HUES48 (cell line): ENCODE data around the gene TMEM240.

Source experiments
- H3K27ac ChIP-seq: one replicate; pipeline ENCODE4 v1.7.0; 2013; ENCODE audit warnings: low read depth, low read length, inconsistent platforms
- H3K27me3 ChIP-seq: 2 replicates; pipeline ENCODE4 v1.6.1; 2013; ENCODE audit warnings: mild to moderate bottlenecking, low read length; ENCODE audit not compliant: control insufficient read depth, insufficient read depth
- H3K36me3 ChIP-seq: 2 replicates; pipeline ENCODE4 v1.6.1; 2013; ENCODE audit warnings: low read length; ENCODE audit not compliant: control insufficient read depth, insufficient read depth
- H3K4me1 ChIP-seq: 2 replicates; pipeline ENCODE4 v1.6.1; 2013; ENCODE audit warnings: mild to moderate bottlenecking, low read length; ENCODE audit not compliant: control insufficient read depth, insufficient read depth
- H3K4me3 ChIP-seq: 2 replicates; pipeline ENCODE4 v1.5.1; 2013; ENCODE audit warnings: mild to moderate bottlenecking, low read depth, low read length
- H3K9ac ChIP-seq: 2 replicates; pipeline ENCODE4 v1.6.1; 2013; ENCODE audit warnings: mild to moderate bottlenecking, low read depth, low read length, moderate library complexity
- H3K9me3 ChIP-seq: 2 replicates; pipeline ENCODE4 v1.6.1; 2013; ENCODE audit warnings: low read length; ENCODE audit not compliant: control insufficient read depth, insufficient read depth

The TMEM240 gene

DNA sequence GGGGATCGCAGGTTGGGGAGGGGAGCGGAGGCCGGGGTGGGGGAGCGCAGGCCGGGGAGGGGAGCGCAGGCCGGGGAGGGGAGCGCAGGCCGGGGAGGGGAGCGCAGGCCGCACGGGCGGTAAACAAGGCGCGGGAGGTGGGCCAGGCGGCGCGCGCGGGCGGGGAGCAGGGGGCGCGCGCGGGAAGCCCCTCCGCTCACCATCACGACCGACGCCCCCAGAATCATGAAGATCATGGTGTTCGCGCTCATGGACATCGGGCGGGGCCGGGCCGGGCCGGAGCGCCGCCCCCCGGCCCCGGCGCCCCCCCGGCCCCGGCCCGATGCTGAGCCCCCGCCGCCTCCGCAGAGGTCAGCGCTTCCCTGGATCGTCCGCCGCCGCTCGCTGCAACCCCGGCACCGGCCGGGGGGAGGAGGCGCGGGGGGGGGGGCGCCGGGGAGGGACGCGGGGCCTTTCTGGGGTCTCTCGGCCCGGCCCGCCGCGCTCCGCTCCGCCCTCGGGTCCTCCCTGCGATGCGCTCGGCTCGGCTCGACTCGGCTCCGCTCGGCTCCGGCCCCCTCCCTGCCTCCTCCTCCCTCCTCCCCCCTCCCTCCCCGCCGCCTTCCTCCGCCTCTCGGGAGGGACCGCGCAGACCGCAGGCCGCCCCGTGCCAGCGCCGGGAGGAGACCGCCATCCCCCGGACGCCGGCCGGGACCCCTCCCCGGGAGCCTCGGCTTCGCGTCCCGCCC, at the start of gene TMEM240:
Gene TMEM240 (minus strand): TSS at position 535 of the 728 bp plus-strand sequence. CDS start 278 bp downstream, at position 257.
- H3K27ac ChIP-seq: peak within 1 kb of the TSS; percentile 64
- no peaks in the 10 kb centered on the region for H3K9me3 ChIP-seq
- H3K4me3 ChIP-seq: peak within 1 kb of the TSS; percentile 74
- peaks cover 42% of the 10 kb centered on the region for H3K36me3 ChIP-seq
- H3K4me1 ChIP-seq: no peaks in the 10 kb centered on the region
- H3K9ac ChIP-seq: peak within 1 kb of the TSS; percentile 51; the same call in 1 of the 2 replicates
- no peaks in the 10 kb centered on the region for H3K27me3 ChIP-seq

DNA sequence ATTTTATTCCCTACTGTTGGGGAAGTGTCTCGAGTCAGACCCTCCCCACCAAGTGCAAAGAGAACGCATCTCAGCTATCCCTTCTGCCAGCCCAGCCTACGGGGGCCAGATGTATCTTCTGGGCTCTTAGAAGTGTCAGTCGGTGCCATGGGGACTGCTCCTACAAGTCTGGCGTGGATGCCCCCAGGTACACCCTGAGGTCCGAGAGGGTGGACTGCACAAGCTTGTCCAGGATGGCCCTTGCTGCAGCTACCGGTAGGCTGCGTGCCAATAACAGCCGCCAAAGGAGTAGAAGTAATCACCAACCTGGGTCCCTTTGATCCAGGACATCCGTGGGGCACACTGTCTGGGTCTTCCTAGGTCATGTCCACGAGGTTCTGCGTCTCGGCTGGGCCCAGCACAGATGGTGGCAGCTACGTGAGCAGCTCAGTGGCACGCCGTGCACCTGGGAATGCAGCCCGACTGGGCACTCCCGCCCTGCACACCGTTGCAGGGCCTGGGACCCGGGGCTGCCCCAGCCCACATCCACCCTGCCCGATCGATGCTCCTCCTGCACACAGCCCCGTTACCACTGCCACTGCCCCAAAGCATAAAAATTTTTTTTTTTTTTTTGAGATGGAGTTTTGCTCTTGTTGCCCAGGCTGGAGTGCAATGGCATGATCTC, 43.1 kb upstream of the TMEM240 start:
- Histone ChIP-seq H3K9ac (no peak overlapping the region), H3K4me1 (no peaks in the 10 kb centered on the region), H3K27ac (no peak overlapping the region), H3K27me3 (no peaks in the 10 kb centered on the region), H3K36me3 (no peaks in the 10 kb centered on the region), H3K4me3 (no peak overlapping the region), H3K9me3 (no peaks in the 10 kb centered on the region)

DNA sequence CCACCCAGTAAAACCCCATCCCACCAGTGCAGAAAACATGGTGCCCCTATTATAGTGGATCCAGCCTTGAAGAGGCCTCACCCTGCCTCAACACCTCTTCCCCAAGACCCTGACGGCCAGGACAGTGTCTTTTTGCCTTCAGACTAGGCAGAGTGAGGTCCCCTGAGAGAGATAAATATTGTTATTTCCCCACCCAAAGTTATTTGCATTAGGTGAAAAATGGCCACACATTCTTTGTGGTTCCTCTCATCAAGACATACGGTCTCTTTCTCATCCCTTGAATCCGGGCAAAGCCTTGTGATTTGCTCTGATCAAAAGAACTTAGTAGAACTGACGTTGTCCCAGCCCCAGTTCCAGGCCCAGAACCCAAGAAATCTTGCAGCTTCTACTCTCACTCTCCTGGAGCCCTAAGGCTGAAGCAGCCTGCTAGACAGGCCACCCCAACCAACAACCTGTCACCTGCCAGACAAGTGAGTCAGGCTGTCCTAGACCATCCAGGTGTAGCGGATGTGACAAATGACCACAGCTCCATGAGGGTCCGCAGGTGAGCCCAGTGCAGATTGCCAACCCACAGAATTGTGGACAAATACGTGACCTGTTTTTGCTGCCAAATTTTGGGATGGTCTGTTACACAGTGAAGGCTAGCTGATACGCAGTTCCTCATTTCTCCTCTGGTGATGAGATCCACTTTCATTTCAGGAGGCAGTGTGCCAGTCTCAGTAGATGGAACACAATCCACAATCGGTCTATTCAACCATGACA, 42.3 kb upstream of the TMEM240 start:
- H3K27me3 ChIP-seq: no peaks in the 10 kb centered on the region; the same call in 1 of the 2 replicates

DNA sequence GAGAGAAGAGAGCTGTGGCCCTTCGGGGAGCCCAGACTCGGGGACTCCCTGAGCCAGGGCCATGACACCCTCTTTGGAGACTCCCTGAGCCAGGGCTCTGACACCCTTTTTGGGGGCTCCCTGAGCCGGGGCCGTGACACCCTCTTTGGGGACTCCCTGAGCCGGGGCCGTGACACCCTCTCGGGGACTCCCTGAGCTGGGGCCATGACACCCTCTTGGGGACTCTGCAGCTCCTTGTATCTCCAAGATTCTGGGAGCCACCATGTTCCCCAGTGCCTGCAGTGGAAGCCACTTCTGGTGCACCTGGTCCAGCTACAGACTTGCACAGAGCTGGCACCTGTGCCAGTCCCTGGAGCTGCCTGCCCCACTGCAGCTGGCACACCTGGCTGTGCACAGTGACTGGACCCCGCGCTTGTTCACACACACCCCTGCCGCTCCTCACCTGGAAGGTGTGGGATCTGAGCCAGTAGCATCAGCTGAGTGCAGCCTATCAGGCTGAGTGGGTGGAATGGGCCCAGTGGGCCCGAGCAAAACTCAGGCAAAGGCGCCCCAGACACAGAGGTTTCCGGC, 38.0 kb upstream of the TMEM240 start:
- Histone ChIP-seq H3K9me3 (no peaks in the 10 kb centered on the region), H3K9ac (no peak overlapping the region), H3K27me3 (no peaks in the 10 kb centered on the region; the same call in 1 of the 2 replicates), H3K4me1 (0 out of 2 replicates have a peak, but pooled peaks cover 4% of the 10 kb centered on the region), H3K36me3 (no peaks in the 10 kb centered on the region), H3K27ac (no peak overlapping the region), H3K4me3 (no peak overlapping the region)

More for the DNA sequence above, 42.3 kb upstream of the TMEM240 start:
- Histone ChIP-seq H3K9me3 (no peaks in the 10 kb centered on the region), H3K36me3 (no peaks in the 10 kb centered on the region), H3K9ac (no peak overlapping the region), H3K4me3 (no peak overlapping the region), H3K4me1 (no peaks in the 10 kb centered on the region), H3K27ac (no peak overlapping the region)

DNA sequence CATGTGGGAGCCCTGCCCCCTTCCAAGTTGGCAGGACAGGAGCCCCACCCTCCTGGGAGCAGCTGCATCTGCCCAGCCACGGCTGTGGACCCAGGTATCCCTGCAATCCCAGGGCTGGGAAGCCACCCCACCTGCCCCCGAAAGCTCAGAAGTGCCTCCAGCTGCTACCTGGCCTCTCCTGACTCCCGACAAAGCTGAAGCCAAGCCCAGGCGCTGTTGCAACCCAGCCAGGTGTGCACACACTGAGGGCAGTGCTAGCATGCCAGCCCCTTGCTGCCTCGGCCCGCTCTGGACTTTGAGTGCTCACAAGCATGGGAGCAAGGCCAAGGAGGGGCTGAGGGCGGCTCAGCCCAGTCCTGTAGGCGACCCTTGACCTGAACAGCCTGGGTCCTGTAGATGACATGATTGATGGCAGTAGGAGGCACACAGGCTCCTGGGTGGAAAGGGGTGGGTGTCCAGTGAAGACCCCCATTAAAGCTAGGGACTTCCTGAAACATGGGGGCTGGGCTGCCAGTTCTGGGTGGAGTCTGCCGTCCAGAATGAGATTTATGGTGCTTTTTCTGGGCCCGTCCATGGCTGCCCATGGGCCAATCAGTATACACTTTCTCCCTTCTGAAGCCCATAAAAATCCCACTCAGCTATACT, 37.1 kb upstream of the TMEM240 start:
- no peak overlapping the region for H3K27ac ChIP-seq
- no peak overlapping the region for H3K4me3 ChIP-seq
- 0 out of 2 replicates have a peak, but pooled peaks cover 2% of the 10 kb centered on the region for H3K36me3 ChIP-seq

DNA sequence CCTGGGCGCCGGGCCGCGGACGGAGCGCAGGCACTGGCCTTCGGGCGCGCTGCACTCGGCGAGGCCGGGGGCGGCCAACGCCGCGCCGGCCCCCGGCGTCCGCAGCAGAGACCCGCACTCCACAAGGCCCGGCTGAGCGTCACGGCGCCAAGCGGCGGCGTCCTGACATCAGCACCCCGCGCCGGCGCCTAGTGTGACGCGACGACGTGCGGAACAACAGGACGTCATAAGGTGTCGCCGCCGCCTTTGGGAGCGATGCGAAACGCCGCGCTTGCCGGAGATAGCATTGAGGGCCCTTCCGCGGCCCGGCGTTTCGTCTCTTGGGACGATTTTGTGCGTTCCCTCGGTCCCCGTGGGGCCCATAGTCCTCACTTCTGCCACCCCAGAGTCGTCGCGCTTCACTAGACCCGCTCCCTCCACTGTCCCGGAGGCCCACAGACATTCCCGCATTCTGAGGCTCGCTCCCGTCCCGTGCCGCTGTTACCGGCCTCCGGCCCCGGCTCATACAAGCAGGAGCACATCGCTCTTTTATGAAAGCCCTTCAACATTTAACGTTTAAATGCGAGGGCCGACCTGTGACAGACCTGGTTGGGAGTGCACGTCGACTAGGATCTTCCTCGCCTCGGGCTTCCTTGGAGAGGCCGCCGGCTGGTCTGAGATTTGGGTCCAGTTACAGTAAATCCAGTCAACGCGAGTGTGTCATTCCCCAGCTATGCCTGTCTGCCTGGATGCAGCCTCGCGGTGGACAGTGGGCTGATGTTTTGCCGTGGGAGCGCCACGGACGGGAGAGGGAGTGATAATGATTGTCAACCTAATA, 34.5 kb upstream of the TMEM240 start, which contains the start of gene SSU72:
Gene SSU72 (minus strand): TSS at position 143 of the 817 bp plus-strand sequence. CDS start 306 bp downstream, outside the sequence.
- peak within 1 kb of the TSS; percentile 97 for H3K9ac ChIP-seq
- no peaks in the 10 kb centered on the region for H3K9me3 ChIP-seq
- H3K27ac ChIP-seq: peak within 1 kb of the TSS; percentile 98
- H3K4me1 ChIP-seq: 0 out of 2 replicates have a peak, but pooled peaks cover 4% of the 10 kb centered on the region
- peaks cover 14% of the 10 kb centered on the region for H3K36me3 ChIP-seq
- no peaks in the 10 kb centered on the region; the same call in 1 of the 2 replicates for H3K27me3 ChIP-seq
- peak within 1 kb of the TSS; percentile 91 for H3K4me3 ChIP-seq

More for the DNA sequence above, 37.1 kb upstream of the TMEM240 start:
- H3K4me1 ChIP-seq: 0 out of 2 replicates have a peak, but pooled peaks cover 4% of the 10 kb centered on the region
- H3K27me3 ChIP-seq: no peaks in the 10 kb centered on the region; the same call in 1 of the 2 replicates
- no peak overlapping the region for H3K9ac ChIP-seq
- H3K9me3 ChIP-seq: no peaks in the 10 kb centered on the region

DNA sequence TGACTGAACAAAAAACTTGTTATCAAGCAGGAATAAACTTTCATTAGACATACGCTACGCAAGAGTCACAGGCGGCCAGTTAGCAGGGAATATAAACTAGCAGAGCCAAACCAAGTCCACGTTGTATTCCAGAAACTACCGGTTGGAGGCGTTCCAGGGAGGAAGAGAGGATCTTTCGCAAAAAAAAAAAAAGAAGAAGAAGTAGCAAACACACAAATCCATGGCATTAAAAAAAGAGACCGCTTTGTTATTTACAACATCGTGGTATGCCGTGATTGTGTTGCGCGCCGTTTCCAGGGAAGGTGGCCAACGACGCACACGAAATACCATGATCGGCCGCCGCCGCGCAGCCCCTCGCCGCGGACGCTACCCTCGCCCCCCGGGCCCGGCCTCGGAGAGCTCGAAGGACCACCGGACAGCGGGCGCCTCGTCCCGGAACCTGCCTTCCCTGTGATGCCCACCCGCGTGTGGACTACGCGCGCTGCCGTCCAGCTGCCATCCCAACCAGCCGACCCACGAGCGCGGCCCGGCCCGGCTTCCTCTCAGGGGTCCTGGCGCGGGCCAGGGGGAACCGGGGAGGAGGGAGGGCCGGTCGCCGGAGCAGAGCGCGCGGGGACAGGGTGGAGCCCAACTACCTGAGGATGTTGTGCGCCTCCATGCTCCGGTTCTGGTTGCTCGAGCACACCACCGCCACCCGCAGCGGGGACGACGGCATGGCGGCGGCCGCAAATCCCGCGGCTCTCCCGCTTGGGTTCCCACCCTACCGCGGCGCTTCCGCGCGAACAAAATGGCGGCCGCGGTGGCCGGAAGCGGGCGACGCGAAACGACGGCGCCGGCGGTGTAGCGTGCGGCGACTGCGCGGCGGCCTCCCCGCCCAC, 33.7 kb upstream of the TMEM240 start:
- H3K27ac ChIP-seq: peak overlapping the region; percentile 98
- peak overlapping the region; percentile 91 for H3K4me3 ChIP-seq
- no peaks in the 10 kb centered on the region; the same call in 1 of the 2 replicates for H3K27me3 ChIP-seq
- no peaks in the 10 kb centered on the region for H3K9me3 ChIP-seq
- H3K9ac ChIP-seq: peak overlapping the region; percentile 97
- H3K4me1 ChIP-seq: 0 out of 2 replicates have a peak, but pooled peaks cover 4% of the 10 kb centered on the region
- peaks cover 20% of the 10 kb centered on the region for H3K36me3 ChIP-seq

DNA sequence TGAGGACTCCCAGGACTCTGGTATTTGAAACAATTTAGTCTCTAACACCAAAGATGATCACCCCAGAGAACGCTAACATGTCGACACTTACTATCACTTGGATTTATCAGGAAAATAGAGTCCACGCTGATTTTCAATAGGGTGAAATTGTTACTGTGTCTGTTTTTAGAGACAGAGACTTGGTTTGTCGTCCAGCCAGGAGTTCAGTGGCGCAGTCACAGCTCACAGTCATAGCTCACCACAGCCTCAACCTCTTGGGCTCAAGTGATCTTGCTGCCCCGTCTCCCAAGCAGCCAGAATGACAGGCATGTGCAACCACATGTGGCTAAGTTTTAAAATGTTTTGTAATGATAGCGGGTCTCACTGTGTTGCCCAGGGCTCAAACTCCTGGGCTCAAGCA, 28.9 kb upstream of the TMEM240 start:
- Histone ChIP-seq H3K4me1 (peaks cover 11% of the 10 kb centered on the region; the same call in 1 of the 2 replicates), H3K4me3 (no peak overlapping the region), H3K27ac (no peak overlapping the region), H3K9me3 (no peaks in the 10 kb centered on the region), H3K27me3 (no peaks in the 10 kb centered on the region), H3K36me3 (peaks cover 34% of the 10 kb centered on the region), H3K9ac (no peak overlapping the region)

DNA sequence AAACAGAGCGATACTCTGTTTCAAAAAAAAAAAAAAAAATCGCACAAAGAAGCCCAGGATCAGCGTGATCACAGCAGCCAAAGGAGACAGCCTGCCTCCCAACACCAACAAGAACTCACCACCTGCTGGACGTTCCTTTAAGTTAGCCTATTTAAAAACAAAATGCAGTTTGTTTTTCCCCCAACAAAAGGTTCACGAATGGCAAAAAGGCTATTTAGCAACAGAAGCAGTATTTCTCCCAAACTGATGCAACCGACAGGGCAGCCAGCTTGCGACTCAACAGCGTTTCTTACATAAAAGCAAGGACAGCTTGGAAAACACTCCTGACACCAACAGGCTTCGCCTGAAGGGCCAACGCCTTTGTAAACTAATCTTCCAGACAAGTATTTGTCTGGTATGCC, 27.5 kb upstream of the TMEM240 start:
- Histone ChIP-seq H3K36me3 (peaks cover 47% of the 10 kb centered on the region), H3K4me1 (peaks cover 11% of the 10 kb centered on the region; the same call in 1 of the 2 replicates), H3K27ac (peak overlapping the region; percentile 77), H3K4me3 (no peak overlapping the region), H3K9ac (no peak overlapping the region), H3K9me3 (no peaks in the 10 kb centered on the region), H3K27me3 (no peaks in the 10 kb centered on the region)
